ENCODE results near the gene MARK3.

MARK3 gene

DNA sequence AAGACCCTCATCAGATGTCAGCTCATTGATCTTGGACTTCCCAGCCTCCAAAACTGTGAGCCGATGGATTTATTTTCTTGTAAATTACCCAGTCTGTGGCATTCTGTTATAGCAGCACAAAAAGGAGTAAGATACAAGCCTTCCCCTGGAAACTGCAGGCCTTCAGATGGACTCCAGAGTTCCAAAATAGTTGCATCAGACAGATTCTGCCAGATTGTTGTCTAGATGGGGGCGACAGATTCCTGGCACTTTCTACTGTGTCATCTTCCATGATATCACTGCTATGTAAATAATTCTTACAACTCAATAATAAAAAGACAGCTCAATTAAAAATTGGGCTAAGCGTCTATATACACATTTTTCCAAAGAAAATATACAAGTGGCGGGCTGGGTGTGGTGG, 17.2 kb upstream of the MARK3 start:
- no peak for DNase-seq

DNA sequence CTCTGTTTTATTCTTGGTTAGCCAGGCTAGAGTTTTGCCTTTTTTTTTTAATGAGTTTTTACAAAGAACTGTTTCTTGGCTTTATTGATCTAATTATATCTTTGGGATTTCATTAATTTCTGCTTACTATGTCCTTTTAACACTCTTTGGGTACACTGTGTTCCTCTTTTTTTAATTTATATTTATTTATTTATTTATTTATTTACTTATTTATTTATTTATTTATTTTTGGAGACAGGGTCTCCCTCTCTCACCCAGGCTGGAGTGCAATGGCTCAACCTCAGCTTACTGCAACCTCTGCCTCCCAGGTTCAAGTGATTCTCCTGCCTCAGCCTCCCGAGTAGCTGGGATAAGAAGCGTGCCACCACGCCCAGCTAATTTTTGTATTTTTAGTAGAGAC, 15.1 kb upstream of the MARK3 start:
- no peak for DNase-seq

DNA sequence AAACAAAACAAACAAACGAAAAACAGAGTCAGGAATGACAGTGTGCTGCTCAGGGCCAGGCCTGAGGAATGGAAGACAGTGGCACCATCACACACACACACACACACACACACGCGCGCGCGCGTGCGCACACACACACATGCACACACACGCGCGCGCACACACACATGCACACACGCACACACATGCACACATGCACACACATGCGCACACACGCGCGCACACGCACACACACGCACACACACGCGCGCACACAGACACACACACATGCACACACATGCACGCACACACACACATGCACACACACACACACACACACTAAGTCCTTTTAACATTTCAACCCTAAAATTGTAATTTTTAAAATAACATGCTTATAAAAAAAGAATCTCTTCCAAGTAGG, 13.2 kb upstream of the MARK3 start:
- no peak for DNase-seq

DNA sequence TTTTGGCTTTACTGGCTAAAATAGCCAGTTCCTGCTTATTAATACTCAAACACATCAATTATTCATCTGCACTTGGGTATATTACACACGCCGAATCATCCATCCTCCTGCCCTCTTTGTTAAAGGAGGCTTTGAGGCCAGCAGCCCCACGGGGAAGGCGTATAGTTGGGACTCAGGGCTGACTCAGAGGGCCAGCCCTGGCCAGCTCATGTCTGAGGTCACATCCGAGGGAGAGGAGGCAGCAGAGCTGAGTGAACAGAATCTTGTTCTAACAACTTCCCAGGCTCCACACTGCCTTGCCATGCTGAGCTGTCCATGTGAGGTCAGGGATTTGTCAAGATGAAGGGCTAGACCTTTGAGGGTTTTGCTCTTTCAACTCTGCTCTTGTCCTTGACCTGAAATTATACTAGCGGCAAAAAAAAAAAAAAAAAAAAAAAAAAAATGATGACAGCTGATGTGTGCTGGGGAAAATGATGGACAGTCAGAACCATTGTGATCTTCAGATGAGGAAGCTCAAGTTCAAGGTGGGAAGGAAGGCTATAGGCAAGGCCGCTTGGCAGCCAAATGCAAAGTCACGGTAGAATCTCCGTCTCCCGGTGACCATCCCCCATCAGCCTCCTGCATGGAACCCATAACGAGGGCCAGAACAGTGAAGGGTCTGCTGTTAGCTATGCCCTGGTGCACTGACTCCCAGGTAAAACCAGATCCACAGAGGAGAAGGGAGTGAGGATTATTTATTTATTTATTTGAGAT, 12.5 kb upstream of the MARK3 start:
- peak; percentile 57 for DNase-seq

DNA sequence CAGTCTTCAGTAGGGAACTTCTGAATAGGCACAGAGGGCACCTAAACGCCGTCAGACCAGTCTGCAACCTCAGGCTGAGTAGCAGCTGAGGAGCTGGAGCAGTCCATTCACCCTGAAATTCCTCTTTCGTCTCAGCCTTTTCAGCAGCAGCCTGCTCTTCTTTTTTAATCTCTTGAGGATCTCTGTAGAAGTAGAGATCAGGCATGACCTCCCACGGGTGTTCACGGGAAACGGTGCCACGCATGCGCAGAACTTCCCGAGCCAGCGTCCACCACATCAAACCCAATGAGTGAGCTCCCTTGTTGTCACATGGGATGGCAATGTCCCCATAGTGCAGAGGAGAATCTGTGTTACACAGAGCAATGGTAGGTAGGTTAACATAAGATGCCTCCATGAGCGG, 11.1 kb upstream of the MARK3 start:
- no peak for DNase-seq

DNA sequence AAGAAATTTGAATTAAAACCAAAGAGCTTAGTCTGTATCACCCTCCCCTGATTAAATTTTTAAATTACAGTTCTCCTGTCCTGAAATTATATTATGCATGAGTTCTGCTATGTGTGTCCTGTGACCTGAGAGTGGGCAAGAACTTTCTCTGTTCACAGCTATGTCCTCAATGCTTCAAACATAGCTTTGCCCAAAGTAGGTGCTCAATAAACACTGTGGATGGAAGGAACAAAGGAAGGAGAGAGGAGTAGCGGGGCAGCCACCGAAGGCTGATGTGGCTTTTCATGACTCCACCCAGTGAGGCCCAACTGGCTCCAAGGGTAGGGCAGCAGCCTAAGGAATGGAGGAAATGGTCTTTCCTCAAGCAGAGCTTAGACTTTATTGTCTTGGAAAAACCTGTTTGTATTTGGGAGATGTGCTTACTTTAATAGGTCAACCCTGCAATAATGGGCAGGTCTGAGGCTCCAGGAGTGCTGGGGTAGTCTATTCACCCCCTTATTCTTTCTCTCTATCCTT, 7.6 kb upstream of the MARK3 start:
- no peak for DNase-seq

DNA sequence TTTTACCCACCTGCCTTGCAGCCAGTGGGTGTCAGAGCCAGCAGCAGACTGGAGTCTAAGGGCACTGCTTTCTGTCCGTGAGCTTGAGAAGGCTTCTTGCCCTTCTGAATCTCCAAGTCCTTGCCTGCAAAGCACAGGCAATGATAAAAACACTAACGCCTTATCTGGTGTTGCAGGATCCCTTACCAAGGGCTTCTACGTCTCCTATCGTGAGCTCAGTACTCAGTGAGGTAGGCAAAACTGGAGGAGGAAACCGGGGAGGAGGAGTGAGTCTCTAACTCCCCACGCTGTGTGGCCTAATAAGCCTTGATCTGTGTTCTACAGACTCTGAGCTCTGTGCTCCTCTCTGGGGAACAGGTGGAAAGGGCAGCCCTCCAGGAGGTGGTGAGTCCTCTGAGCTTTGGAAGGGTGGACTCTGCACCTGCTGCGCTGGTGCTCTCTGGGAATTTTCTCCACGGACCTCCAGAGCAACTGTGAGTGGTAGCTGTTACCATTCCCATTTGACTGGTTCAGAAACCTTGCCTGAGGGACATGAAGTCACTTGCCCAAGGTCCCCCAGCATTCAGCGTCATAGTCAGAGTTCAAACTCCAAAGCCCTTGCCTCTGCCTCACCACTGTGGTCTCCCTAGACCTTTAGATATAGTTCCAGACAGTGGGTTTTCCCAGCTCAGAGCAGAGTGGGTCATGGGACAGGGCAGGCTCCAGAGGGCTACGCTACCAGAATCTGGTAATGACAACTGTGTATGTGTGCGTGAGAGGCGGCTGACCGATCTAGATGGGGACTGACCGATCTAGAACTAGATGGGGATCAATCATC, 7.0 kb upstream of the MARK3 start:
- DNase-seq = no peak

DNA sequence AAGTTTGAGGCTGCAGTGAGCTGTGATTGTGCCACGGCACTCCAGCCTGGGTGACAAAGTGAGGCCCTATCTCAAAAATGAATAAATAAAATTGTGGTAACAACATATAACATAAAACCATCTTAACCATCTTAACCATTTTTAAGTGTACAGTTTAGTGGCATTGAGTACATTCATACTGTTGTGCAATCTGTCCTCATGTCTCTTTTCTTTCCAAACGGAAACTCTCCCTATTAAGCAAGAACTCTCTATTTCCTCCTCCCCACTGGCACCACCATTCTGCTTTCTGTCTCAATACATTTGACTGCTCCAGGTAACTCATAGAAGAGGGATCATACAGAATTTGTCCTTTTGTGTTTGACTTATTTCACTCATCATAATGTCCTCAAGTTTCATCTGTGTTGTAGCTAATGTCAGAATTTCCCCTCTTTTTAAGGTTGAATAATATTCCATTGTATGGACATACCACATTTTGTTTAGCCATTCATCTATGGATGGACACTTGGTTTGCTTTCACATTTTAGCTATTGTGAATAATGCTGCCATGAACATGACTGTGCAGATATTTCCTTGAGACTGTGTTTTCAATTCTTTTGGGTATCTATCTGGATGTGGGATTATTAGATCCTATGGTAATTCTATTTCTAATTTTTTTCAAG, 4.4 kb upstream of the MARK3 start:
- DNase-seq = no peak

DNA sequence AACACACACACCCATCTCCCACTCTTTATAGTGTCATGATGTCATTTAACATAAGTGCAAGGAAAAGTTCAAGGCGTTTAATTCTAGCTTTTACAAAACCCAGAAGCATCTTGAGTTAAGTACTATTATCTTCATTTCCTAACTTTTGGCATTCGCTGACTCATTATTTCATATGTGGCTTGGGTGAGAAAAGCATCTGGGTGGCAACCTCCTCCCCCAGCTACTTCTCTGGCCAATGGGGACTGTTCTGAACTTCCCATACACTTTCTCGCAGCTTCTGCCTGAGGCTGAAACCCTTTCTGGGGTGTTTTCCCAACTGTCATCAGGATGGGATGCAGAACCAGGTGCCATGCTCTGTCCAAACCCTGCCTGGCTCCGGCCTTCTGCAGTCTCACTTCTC, 2.8 kb upstream of the MARK3 start:
- DNase-seq = no peak

DNA sequence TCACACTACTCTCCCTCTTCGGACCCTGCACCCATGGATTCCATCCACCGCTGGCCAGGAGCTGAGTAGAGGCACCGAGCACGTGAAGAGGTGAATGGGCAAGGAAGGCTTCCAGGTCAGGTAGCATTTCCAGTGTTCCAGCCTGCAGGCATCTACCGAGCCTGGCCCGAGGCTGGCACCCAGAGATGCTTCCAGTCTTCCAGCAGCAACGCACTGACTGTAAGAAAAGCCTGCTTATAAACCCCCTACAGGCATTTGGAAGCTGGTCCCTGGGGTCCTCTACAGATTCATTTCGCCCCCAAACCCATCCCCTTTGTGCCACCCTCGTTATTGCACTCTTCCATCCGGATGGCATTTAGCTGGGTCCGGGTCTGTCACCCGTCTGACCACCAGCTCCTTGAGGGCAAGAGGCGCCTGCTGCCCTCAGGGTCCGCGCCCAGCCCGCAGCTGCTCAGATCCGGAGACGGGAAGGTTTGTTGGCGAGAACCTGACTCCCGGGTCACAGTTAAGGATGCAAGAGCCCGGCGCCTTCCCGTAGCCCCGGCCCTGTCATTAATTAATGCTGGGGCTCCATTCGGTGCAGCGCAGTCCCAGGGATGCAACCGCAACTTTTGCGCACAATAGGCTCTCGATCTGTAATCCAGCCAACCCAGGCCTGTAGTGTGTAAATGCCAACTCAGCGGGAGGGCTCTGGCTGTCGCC, 614 bp upstream of the MARK3 start:
- DNase-seq = no peak

DNA sequence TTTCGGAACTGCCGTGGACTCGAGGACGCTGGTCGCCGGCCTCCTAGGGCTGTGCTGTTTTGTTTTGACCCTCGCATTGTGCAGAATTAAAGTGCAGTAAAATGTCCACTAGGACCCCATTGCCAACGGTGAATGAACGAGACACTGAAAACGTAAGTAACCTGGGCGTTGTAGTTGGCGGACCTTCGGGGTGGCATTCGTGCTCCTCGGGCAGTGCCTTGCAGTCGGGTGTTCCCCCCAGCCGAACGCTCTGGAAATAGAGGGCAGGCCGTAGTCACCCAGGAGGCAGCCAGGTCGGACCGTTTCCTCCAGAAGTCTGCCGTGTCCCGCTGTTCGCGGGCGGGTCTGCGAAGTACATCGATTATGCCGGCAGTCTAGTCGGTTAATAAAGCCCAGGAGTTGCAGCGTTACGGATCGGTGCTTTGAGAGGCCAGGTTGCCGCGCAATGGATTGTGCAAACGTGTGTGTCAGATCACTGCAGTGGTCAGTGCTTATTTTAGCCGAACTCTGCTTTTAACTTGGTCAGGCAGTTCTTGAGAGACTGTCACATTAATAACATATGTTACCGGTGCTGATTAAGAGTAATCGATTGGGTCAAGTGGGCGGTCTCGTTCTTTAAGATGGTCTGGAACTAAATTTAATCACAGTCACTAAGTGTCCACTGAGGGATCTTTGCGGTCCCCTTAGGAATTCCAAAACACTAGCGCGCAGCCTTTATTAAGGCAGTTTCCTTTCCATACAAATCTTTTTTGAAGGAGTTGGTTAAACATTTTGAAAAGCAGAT, 906 bp downstream of the MARK3 start:
- peak; percentile 47 for DNase-seq

DNA sequence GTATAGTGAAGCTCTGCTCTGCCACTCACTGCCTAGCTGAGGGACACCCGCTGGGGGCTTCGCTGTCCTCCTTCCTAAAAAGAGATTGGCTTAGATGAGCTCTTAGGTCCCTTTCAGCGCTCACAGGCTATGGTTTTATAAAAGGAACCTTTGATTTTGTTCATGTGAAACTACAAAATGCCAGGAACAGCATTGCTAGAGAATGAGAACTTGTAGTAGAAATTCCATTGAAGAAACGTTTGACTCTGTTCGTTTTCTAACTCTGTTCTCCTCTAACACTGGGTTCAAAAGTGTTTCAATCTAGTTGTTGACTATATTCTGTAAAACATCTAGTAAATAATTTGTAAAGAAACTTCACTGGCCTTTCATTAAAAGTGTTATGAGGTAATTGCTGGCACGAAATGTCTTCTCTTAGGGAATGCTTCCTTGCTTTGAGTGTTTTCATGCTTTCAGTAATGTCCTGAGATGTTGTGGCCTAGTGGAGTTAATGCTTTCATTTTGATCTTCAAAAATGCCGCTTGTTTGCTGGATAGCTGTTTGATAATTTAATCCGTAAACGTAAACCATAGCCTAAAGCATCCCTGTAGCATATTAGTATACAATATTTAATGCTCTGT, 1.6 kb downstream of the MARK3 start:
- no peak for DNase-seq

DNA sequence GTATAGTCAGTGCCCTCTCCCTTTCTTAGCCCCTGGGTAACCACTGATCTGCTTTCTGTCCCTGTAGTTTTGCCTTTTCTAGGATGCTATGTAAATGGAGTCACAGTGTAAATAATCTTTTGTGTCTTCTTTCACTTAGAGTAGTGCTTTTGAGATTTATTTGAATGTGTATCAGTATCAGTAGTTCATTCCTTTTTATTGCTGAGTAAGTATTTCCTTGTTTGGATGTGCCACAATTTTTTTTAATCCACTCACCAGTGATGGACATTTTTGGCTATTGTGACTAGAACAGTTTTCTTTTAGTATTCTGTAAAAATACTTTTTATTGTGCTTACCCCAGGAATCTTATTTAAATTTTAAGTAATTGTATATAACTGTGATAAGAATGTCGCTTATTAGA, 3.4 kb downstream of the MARK3 start:
- DNase-seq = no peak

DNA sequence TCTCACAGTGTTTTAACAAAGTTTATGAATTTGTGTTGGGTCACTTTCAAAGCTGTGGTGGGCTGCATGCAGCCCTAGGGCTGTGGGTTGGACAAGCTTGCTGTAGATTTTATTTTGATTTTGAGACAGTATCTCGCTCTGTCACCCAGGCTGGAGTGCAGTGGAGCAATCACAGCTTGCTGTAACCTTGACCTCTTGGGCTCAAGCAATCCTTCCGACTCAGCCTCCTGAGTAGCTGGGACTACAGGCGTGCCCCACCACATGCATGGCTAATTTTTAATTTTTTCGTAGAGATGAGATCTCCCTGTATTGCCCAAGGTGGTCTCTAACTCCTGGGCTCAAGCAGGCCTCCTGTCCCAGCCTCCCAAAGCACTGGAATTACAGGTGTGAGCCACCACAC, 5.4 kb downstream of the MARK3 start:
- no peak for DNase-seq

DNA sequence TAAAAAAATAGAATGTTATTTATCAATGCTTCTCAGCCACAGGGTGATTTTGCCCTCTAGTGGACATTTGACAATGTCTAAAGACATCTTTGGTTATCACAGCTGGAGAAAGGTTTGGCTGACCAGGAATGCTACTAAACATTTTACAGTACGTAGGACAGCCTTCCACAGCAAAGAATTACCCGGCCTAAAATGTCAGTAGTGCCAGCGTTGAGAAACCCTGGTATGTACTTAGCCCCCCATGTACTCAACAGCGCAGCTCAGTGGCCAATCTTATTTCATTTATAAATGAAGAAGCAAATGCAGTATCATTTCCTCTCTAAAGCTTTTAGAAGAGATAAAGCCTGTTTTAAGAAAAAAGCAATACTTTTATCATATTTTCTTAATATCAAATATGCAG, 5.8 kb downstream of the MARK3 start:
- DNase-seq = peak; percentile 55

DNA sequence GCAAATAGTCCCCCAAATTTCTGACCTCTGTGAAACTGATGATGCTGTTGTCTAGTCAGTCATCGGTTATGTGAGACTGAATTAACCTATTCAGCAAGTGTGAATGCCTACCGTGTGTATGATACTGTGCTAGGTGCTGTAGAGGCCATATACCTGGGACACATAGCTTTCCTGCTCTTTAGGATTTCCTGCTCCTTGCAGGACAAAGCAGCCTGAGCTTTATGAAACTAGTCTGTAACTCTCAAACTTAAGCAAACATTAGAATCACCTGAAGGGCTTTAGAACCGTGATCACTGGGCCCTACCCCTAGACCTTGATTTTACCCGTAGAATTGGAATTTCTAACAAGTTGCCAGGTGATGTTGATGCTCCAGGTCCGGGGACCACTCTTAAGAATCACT, 6.9 kb downstream of the MARK3 start:
- no peak for DNase-seq

DNA sequence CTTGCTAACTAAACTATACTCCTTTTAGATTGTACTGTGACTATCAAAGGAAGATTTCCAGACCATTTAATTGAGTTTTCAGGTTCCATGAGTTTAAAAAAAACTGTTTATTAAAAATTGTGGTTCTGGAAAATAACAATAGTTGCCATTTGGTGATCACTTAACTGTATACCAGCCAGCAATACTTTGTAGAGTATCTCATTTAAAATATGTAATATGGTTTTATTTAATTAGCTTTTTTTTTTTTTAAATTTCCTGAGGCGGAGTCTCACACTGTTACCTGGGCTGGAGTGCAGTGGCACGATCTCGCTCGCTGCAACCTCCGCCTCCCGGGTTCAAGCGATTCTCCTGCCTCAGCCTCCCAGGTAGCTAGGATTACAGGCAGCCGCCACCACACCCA, 7.4 kb downstream of the MARK3 start:
- DNase-seq = no peak

DNA sequence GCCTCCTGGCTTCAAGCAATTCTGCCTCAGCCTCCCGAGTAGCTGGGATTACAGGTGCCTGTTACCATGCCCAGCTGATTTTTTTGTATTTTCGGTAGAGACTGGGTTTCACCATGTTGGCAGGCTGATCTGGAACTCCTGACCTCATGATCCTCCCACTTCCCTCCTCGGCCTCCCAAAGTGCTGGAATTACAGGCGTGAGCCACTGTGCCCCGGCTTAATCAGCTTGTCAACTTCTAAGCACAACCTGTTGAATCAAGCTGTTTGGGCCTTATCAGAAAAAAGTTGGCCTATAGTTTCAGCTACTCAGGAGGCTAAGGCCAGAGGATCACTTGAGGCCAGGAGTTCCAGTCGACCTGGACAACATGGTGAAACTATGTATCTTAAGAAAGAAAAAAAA, 7.9 kb downstream of the MARK3 start:
- DNase-seq = no peak

DNA sequence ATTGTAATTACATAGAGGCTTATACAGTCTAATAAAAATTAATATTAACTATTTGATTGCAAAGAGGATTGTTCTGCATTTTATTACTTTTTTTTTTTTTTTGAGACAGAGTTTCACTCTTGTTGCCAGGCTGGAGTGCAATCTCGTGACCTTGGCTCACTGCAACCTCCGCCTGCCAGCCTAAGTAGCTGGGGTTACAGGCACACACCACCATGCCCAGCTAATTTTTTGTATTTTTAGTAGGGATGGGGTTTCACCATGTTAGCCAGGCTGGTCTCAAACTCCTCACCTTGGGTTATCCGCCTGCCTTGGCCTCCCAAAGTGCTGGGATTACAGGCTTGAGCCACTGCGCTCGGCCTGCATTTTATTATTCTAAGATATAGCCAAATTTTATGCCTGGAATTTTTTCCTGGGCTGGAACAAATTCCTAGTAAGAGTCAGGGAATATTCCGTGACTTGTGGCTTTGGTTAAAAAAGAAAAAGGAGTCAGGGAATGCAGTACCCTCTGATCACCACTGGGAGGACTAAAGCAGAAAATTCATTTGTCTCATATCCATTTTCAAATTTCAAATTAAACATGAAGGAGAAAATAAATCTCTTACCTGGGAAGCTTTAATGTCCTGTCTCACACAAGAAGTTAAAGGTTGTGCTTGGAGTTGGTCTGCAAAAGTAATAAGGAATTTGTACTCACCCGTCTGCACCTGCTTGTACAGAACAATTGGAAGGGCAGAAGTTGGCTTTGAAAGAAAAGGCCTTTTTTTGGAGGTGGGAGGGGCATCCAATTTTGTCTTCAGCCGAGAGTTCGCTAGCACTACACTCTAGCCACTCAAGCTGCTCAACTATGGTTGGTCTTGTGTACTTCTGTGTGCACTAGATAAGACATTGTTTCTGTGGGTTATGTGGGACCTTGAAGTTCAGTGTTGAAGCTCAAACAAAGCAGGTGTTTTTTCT, 8.7 kb downstream of the MARK3 start:
- no peak for DNase-seq

DNA sequence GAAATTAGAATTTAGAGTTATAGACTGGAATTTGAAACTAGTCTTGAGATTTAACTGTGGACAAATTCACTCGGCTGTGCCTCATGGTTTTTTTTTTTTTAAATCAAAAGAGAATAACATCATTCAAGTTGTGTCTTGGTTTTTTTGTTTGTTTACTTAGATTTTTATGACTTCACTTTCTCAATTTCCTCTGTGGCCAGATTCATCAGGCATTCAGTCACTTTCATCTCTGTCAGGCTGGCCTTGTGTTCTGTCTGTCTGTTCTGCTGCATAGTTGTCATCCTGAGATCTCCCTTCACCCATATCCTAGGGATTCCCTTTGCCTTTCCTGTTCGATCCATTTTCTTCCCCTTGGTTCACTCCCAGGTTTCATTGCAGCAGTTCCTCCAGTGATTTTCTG, 10.0 kb downstream of the MARK3 start:
- DNase-seq = no peak

DNA sequence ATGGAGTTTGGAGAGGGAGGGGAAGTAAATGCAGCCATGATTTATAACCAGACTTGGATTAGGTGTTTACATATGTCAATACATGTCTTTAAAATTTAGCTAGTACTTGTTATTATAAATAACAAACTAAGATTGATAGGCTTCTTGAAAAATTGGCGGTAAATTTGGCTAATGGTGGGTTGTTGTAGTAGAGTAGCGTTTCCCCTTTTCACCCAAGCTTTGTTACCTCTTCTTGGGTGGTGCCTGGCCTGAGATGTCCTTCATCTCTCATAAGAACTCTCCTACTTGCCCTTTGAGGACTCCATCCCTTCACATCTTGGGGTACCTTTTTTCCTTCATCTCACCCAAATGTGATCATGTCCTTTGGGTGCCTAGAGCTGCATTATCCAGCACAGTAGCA, 11.2 kb downstream of the MARK3 start:
- no peak for DNase-seq

Measured in activated CD4-positive, alpha-beta T cell treated with anti-CD3 and anti-CD28 coated beads for 48 hours (primary cell).